Measurements from ENCODE around the gene WNT7B.

DNA sequence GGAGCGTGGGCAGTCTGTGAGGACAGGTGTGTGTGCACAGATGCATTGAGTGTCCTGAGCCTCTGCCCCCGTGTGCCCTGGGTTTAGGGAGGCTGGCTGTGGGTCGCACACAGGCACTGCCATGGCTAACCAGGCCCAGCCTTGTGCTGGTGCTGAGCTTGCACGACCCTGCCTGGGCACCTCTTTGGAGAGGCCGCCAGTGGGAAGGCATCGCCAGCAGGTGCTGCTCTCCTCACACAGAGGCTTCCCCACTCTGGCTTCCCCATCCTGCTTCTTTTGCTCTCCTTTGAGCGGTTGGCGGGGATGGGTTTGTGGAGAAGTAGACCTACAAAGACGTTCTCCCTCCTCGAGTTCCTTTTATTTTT, 4.1 kb downstream of the WNT7B start:
- TF ChIP-seq, protein P1, sequence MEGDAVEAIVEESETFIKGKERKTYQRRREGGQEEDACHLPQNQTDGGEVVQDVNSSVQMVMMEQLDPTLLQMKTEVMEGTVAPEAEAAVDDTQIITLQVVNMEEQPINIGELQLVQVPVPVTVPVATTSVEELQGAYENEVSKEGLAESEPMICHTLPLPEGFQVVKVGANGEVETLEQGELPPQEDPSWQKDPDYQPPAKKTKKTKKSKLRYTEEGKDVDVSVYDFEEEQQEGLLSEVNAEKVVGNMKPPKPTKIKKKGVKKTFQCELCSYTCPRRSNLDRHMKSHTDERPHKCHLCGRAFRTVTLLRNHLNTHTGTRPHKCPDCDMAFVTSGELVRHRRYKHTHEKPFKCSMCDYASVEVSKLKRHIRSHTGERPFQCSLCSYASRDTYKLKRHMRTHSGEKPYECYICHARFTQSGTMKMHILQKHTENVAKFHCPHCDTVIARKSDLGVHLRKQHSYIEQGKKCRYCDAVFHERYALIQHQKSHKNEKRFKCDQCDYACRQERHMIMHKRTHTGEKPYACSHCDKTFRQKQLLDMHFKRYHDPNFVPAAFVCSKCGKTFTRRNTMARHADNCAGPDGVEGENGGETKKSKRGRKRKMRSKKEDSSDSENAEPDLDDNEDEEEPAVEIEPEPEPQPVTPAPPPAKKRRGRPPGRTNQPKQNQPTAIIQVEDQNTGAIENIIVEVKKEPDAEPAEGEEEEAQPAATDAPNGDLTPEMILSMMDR (IDR thresholded peaks at IDR 0.05) = no peak
- TF ChIP-seq POLR2A (IDR thresholded peaks at IDR 0.05) = no peak
- no peak for TF ChIP-seq POLR2AphosphoS5 (IDR thresholded peaks at IDR 0.05)
- no peak for TF ChIP-seq EP300 (IDR thresholded peaks at IDR 0.05; ENCODE audit: low read depth)

Measured in transverse colon (tissue), 4 donors.